ENCODE results near the gene RNGTT. TPM values are rescaled to one million over a fixed set of nuclear protein-coding genes. Genes with fewer than 3 reads are reported as not detected.

The RNGTT gene
- polyA plus RNA-seq, 1 donor (not counting 4 experiments of a cell fraction or from before 2014, with no cell fraction given): 9.7 TPM

- no peak overlapping the region for H3K4me3 ChIP-seq (ENCODE audit: control insufficient read depth in 2 of 3, extremely low read depth in 1 of 3, insufficient read depth in 2 of 3, low read depth in 1 of 3, low read length in 3 of 3)
- no peak overlapping the region for H2AFZ ChIP-seq (ENCODE audit: control insufficient read depth, low read length)
- no peak for FAIRE-seq
- H3K79me2 ChIP-seq (ENCODE audit: control insufficient read depth, insufficient read depth, low read length): no peaks in the 10 kb centered on the region
- no peak overlapping the region for H3K4me2 ChIP-seq (ENCODE audit: control insufficient read depth, extremely low read depth, insufficient read depth, low read depth, low read length)
- dilution Hi-C loops (cut with MboI; ENCODE audit: extremely low pct_ligation_motif_present, low sequenced_read_pairs): no loop called here
- H3K27ac ChIP-seq (ENCODE audit: control insufficient read depth, insufficient read depth, low read length): no peak overlapping the region
- H3K9ac ChIP-seq (ENCODE audit: control insufficient read depth, extremely low read depth, insufficient read depth, low read length): no peak overlapping the region
- no peaks in the 10 kb centered on the region for H3K27me3 ChIP-seq (ENCODE audit: control insufficient read depth, extremely low read depth, insufficient read depth, low read length)
- DNase-seq (ENCODE audit: low read depth, low spot score): no peak
- no peaks in the 10 kb centered on the region for H3K36me3 ChIP-seq (ENCODE audit: control insufficient read depth in 2 of 2, extremely low read depth in 1 of 2, insufficient read depth in 2 of 2, low read length in 2 of 2)
- no peak for TF ChIP-seq EZH2 (IDR thresholded peaks at IDR 0.05; ENCODE audit: low read length)
- TF ChIP-seq CTCF (optimal IDR thresholded peaks at IDR 0.05 in 1 of 3, IDR thresholded peaks at IDR 0.05 in 1 of 3, conservative IDR thresholded peaks at IDR 0.05 in 1 of 3; ENCODE audit: extremely low read depth in 1 of 3, insufficient read depth in 2 of 3, low read length in 3 of 3): no peak
- H3K9me1 ChIP-seq (ENCODE audit: control insufficient read depth, extremely low read depth, insufficient read depth, low read length): no peaks in the 10 kb centered on the region
- H3K4me1 ChIP-seq (ENCODE audit: control insufficient read depth, extremely low read depth, insufficient read depth, low read length): no peaks in the 10 kb centered on the region
- no peaks in the 10 kb centered on the region for H4K20me1 ChIP-seq (ENCODE audit: control insufficient read depth, extremely low read depth, insufficient read depth, low read length)
- no peaks in the 10 kb centered on the region for H3K9me3 ChIP-seq (ENCODE audit: control insufficient read depth, low read depth, low read length)
These were observed 376.9 kb downstream of the RNGTT start for GRCh38 chr6:88586371-88587149.

- Histone ChIP-seq H2AFZ (ENCODE audit: control insufficient read depth, low read length) (no peak overlapping the region), H3K36me3 (ENCODE audit: control insufficient read depth in 2 of 2, extremely low read depth in 1 of 2, insufficient read depth in 2 of 2, low read length in 2 of 2) (no peaks in the 10 kb centered on the region), H3K9me1 (ENCODE audit: control insufficient read depth, extremely low read depth, insufficient read depth, low read length) (no peaks in the 10 kb centered on the region), H3K9me3 (ENCODE audit: control insufficient read depth, low read depth, low read length) (no peaks in the 10 kb centered on the region), H3K9ac (ENCODE audit: control insufficient read depth, extremely low read depth, insufficient read depth, low read length) (no peak overlapping the region), H3K4me1 (ENCODE audit: control insufficient read depth, extremely low read depth, insufficient read depth, low read length) (no peaks in the 10 kb centered on the region), H3K27ac (ENCODE audit: control insufficient read depth, insufficient read depth, low read length) (no peak overlapping the region), H3K4me3 (ENCODE audit: control insufficient read depth in 2 of 3, extremely low read depth in 1 of 3, insufficient read depth in 2 of 3, low read depth in 1 of 3, low read length in 3 of 3) (no peak overlapping the region), H3K79me2 (ENCODE audit: control insufficient read depth, insufficient read depth, low read length) (no peaks in the 10 kb centered on the region), H4K20me1 (ENCODE audit: control insufficient read depth, extremely low read depth, insufficient read depth, low read length) (no peaks in the 10 kb centered on the region), H3K4me2 (ENCODE audit: control insufficient read depth, extremely low read depth, insufficient read depth, low read depth, low read length) (no peak overlapping the region), H3K27me3 (ENCODE audit: control insufficient read depth, extremely low read depth, insufficient read depth, low read length) (no peaks in the 10 kb centered on the region)
- dilution Hi-C loops (cut with MboI; ENCODE audit: extremely low pct_ligation_motif_present, low sequenced_read_pairs): no loop called here
- FAIRE-seq (no peak), DNase-seq (ENCODE audit: low read depth, low spot score) (no peak)
- TF ChIP-seq CTCF (optimal IDR thresholded peaks at IDR 0.05 in 1 of 3, IDR thresholded peaks at IDR 0.05 in 1 of 3, conservative IDR thresholded peaks at IDR 0.05 in 1 of 3; ENCODE audit: extremely low read depth in 1 of 3, insufficient read depth in 2 of 3, low read length in 3 of 3) (no peak), EZH2 (IDR thresholded peaks at IDR 0.05; ENCODE audit: low read length) (no peak)
These were observed 378.1 kb downstream of the RNGTT start for GRCh38 chr6:88585276-88585692.
